ENCODE results near the gene ADAM33. TPM values are rescaled to one million over a fixed set of nuclear protein-coding genes. Genes with fewer than 3 reads are reported as not detected.

ADAM33 gene
- total and polyA plus RNA-seq, 2 of the 13 experiments (the other 11 are each of a cell fraction or from before 2014, with no cell fraction given), result not detected

- Histone ChIP-seq H3K9ac (ENCODE audit: insufficient read depth, low read depth, low read length) (peak overlapping the region; percentile 57; the same call in 1 of the 2 replicates), H3K4me2 (ENCODE audit: low read depth, low read length) (peak overlapping the region; percentile 97), H3K9me3 (ENCODE audit: low read length) (no peaks in the 10 kb centered on the region), H3K27ac (ENCODE audit: extremely low read length, insufficient read depth, low read length) (no peak overlapping the region), H2AFZ (ENCODE audit: low read length) (no peak overlapping the region), H3K4me3 (replicated peaks in 1 of 3; ENCODE audit: insufficient read depth in 1 of 3, low read depth in 2 of 3, low read length in 3 of 3) (peak overlapping the region; percentile 29 to 72 (median 48); a peak in 4 of 6 replicates), H3K27me3 (ENCODE audit: control insufficient read depth in 1 of 2, insufficient read depth in 2 of 2, low read length in 2 of 2) (peaks cover 6 to 28% of the 10 kb centered on the region in 2 experiments), H3K4me1 (ENCODE audit: insufficient read depth, low read length) (peaks cover 38% of the 10 kb centered on the region), H3K36me3 (replicated peaks in 1 of 2; ENCODE audit: control insufficient read depth in 1 of 2, insufficient read depth in 2 of 2, low read length in 2 of 2) (no peaks in the 10 kb centered on the region), H3K79me2 (ENCODE audit: insufficient read depth, low read length) (no peaks in the 10 kb centered on the region), H4K20me1 (ENCODE audit: insufficient read depth, low read length) (no peaks in the 10 kb centered on the region)
- FAIRE-seq, result no peak
- ATAC-seq, result no peak
- CTCF ChIA-PET (ENCODE audit: low intra/inter-chr PET ratio, low total read pairs), result no interaction called here
- no peak for TF ChIP-seq ATF7 (IDR thresholded peaks at IDR 0.05)
- no peak for TF ChIP-seq ATF7 (CRISPR knock-in tag; IDR thresholded peaks at IDR 0.05)
- TF ChIP-seq ZNF672 (CRISPR knock-in tag; IDR thresholded peaks at IDR 0.05), result no peak
- TF ChIP-seq ZMYM3 (CRISPR knock-in tag; IDR thresholded peaks at IDR 0.05), result no peak
- TF ChIP-seq DDIT3 (CRISPR knock-in tag; IDR thresholded peaks at IDR 0.05), result no peak
- TF ChIP-seq ZNF788 (CRISPR knock-in tag; IDR thresholded peaks at IDR 0.05; ENCODE audit: borderline replicate concordance), result no peak
- TF ChIP-seq ZBTB10 (CRISPR knock-in tag; IDR thresholded peaks at IDR 0.05; ENCODE audit: borderline replicate concordance), result no peak
- TF ChIP-seq NR3C1 (CRISPR knock-in tag; IDR thresholded peaks at IDR 0.05), result no peak
- no peak for TF ChIP-seq ZFP41 (CRISPR knock-in tag; IDR thresholded peaks at IDR 0.05; ENCODE audit: borderline replicate concordance)
- TF ChIP-seq TFDP1 (CRISPR knock-in tag; IDR thresholded peaks at IDR 0.05; ENCODE audit: borderline replicate concordance), result no peak
- TF ChIP-seq ZSCAN20 (CRISPR knock-in tag; IDR thresholded peaks at IDR 0.05; ENCODE audit: borderline replicate concordance), result no peak
- TF ChIP-seq CBX2 (IDR thresholded peaks at IDR 0.05; ENCODE audit: low read depth, low read length), result no peak
- TF ChIP-seq CBX2 (CRISPR knock-in tag; IDR thresholded peaks at IDR 0.05; ENCODE audit: low read depth), result no peak
- TF ChIP-seq KLF12 (CRISPR knock-in tag; IDR thresholded peaks at IDR 0.05; ENCODE audit: borderline replicate concordance), result no peak
- no peak for TF ChIP-seq CREB1 (IDR thresholded peaks at IDR 0.05)
- TF ChIP-seq CREB1 (CRISPR knock-in tag; IDR thresholded peaks at IDR 0.05), result no peak
- TF ChIP-seq RBFOX2 (IDR thresholded peaks at IDR 0.05; ENCODE audit: low read depth, low read length), result no peak
- no peak for TF ChIP-seq ZFAT (CRISPR knock-in tag; conservative IDR thresholded peaks at IDR 0.05)
- no peak for TF ChIP-seq HOXA7 (CRISPR knock-in tag; IDR thresholded peaks at IDR 0.05)
- TF ChIP-seq RFX3 (CRISPR knock-in tag; IDR thresholded peaks at IDR 0.05), result no peak
- no peak for TF ChIP-seq KAT8 (CRISPR knock-in tag; IDR thresholded peaks at IDR 0.05)
- intact Hi-C loops (cut with micrococcal nuclease; ENCODE audit: unreplicated experiment) (no loop called here), in situ Hi-C loops (cut with HindIII; ENCODE audit: extremely low pct_ligation_motif_present, low pct_unique_long_range_greater_than_20kb) (no loop called here)
- WGBS (ENCODE audit: low lambda C conversion rate), result 89% methylated on average over 75 of the region's 75 CpGs
- BruUV-seq (replicated peaks), result no TSS peak
- DNase-seq (ENCODE audit: low spot score), result no peak
- POLR2A ChIA-PET, result interaction anchor here (1.5 kb wide), 1 partner anchor 107 kb away, joined by 3 read pairs; the partner anchor contains the start of gene ADISSP
These were observed 21.3 kb downstream of the ADAM33 start for GRCh38 chr20:3660262-3661059.
